ENCODE data around the gene TCN1. TPM values are rescaled to one million over a fixed set of nuclear protein-coding genes. Genes with fewer than 3 reads are reported as not detected.
"Not testable (repeated sequence)": the region's sequence is repeated elsewhere in the genome, so short reads cannot be mapped to it uniquely, and the experiment has no call there.

The TCN1 gene
- total RNA-seq, 1 experiment from 2014 or later: not detected

GRCh38 chr11:59849129-59849528, 17.2 kb downstream of the TCN1 start:
- CTCF ChIA-PET: no interaction called here
- no TSS peak for BruUV-seq (replicated peaks)

GRCh38 chr11:59848439-59848838, 17.8 kb downstream of the TCN1 start:
- H3K27ac ChIP-seq (ENCODE audit: low read depth, low read length, poor library complexity, severe bottlenecking); CTCF ChIA-PET; H3K36me3 ChIP-seq (ENCODE audit: insufficient read depth, low read length, poor library complexity, severe bottlenecking); H3K27me3 ChIP-seq (replicated peaks; ENCODE audit: insufficient read depth, low read depth, low read length, poor library complexity); H3K4me3 ChIP-seq (ENCODE audit: low read depth, low read length, poor library complexity, severe bottlenecking); POLR2A ChIA-PET (ENCODE audit: low non-redundant PET); intact Hi-C loops (cut with micrococcal nuclease; ENCODE audit: unreplicated experiment); BruUV-seq (replicated peaks); H3K4me1 ChIP-seq (ENCODE audit: insufficient read depth, low read length, poor library complexity, severe bottlenecking); H3K9me3 ChIP-seq (ENCODE audit: low read depth, low read length, poor library complexity, severe bottlenecking); DNase-seq (ENCODE audit: low spot score): not testable (repeated sequence)

More at GRCh38 chr11:59849129-59849528, 17.2 kb downstream of the TCN1 start:
- POLR2A ChIA-PET (ENCODE audit: low non-redundant PET): no interaction called here
- no peaks in the 10 kb centered on the region for H3K9me3 ChIP-seq (ENCODE audit: low read depth, low read length, poor library complexity, severe bottlenecking)
- intact Hi-C loops (cut with micrococcal nuclease; ENCODE audit: unreplicated experiment): no loop called here
- DNase-seq (ENCODE audit: low spot score): no peak
- H3K27me3 ChIP-seq (replicated peaks; ENCODE audit: insufficient read depth, low read depth, low read length, poor library complexity): no peaks in the 10 kb centered on the region
- H3K4me3 ChIP-seq (ENCODE audit: low read depth, low read length, poor library complexity, severe bottlenecking): no peak overlapping the region
- H3K27ac ChIP-seq (ENCODE audit: low read depth, low read length, poor library complexity, severe bottlenecking): no peak overlapping the region
- no peaks in the 10 kb centered on the region for H3K4me1 ChIP-seq (ENCODE audit: insufficient read depth, low read length, poor library complexity, severe bottlenecking)
- H3K36me3 ChIP-seq (ENCODE audit: insufficient read depth, low read length, poor library complexity, severe bottlenecking): no peaks in the 10 kb centered on the region
- TF ChIP-seq EZH2 (IDR thresholded peaks at IDR 0.05; ENCODE audit: borderline replicate concordance, low read depth, low read length, poor library complexity, severe bottlenecking) (no peak), CTCF (conservative IDR thresholded peaks at IDR 0.05; ENCODE audit: low read depth, low read length) (no peak)

DNA sequence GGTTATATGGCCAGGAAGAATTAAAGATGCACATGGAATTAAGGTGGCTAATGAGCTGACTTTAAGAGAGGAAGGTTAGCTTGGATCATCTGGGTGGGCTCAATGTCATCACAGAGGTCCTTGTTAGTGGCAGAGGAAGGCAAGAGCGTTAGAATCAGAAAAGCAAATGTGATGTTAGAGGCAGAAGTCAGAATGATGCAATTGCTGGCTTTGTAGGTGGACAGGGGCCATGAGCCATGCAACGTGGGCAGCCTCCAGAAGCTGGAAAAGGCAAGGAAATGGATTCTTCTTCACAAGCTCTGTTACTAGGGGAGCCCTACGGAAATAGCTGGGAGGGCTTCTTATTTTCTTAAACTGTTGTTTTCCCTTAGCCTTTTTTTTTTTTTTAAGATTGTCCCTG, 18.7 kb downstream of the TCN1 start:
- H3K4me3 ChIP-seq (ENCODE audit: low read depth, low read length, poor library complexity, severe bottlenecking): no peak overlapping the region
- ChIA-PET POLR2A (ENCODE audit: low non-redundant PET) (no interaction called here), CTCF (no interaction called here)
- no TSS peak for BruUV-seq (replicated peaks)
- no peaks in the 10 kb centered on the region for H3K27me3 ChIP-seq (replicated peaks; ENCODE audit: insufficient read depth, low read depth, low read length, poor library complexity)
- no peaks in the 10 kb centered on the region for H3K4me1 ChIP-seq (ENCODE audit: insufficient read depth, low read length, poor library complexity, severe bottlenecking)
- no peak for TF ChIP-seq EZH2 (IDR thresholded peaks at IDR 0.05; ENCODE audit: borderline replicate concordance, low read depth, low read length, poor library complexity, severe bottlenecking)
- TF ChIP-seq CTCF (conservative IDR thresholded peaks at IDR 0.05; ENCODE audit: low read depth, low read length): no peak
- H3K27ac ChIP-seq (ENCODE audit: low read depth, low read length, poor library complexity, severe bottlenecking): no peak overlapping the region
- intact Hi-C loops (cut with micrococcal nuclease; ENCODE audit: unreplicated experiment): loop anchor here (2.0 kb wide), 1 partner anchor 31 kb away; the partner anchor contains the start of gene OOSP3
- H3K36me3 ChIP-seq (ENCODE audit: insufficient read depth, low read length, poor library complexity, severe bottlenecking): no peaks in the 10 kb centered on the region
- H3K9me3 ChIP-seq (ENCODE audit: low read depth, low read length, poor library complexity, severe bottlenecking): no peaks in the 10 kb centered on the region
- DNase-seq (ENCODE audit: low spot score): no peak

DNA sequence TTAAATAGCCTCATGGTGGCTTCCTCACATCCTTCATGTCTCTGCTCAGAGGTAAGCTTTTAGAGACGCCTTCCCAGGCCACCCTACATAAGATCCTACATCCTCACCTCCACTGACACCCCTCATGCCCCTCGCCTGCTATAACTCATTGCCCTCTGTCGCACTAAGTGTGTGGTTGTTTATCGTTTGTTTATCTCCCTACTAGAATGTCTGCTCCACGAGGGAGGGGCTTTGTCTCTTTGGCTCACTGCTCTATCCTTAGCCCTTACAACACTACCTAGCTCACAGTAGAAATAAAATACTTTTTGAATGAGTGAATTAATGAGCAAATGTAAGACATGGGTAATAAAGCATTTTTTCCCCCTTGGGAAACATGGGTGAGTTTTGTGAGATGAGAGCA, 19.7 kb downstream of the TCN1 start:
- no peak for TF ChIP-seq CTCF (conservative IDR thresholded peaks at IDR 0.05; ENCODE audit: low read depth, low read length)
- no peak for TF ChIP-seq EZH2 (IDR thresholded peaks at IDR 0.05; ENCODE audit: borderline replicate concordance, low read depth, low read length, poor library complexity, severe bottlenecking)
- no peak for DNase-seq (ENCODE audit: low spot score)
- POLR2A ChIA-PET (ENCODE audit: low non-redundant PET): no interaction called here
- Histone ChIP-seq H3K4me3 (ENCODE audit: low read depth, low read length, poor library complexity, severe bottlenecking) (no peak overlapping the region), H3K9me3 (ENCODE audit: low read depth, low read length, poor library complexity, severe bottlenecking) (no peaks in the 10 kb centered on the region), H3K4me1 (ENCODE audit: insufficient read depth, low read length, poor library complexity, severe bottlenecking) (no peaks in the 10 kb centered on the region), H3K36me3 (ENCODE audit: insufficient read depth, low read length, poor library complexity, severe bottlenecking) (no peaks in the 10 kb centered on the region), H3K27me3 (replicated peaks; ENCODE audit: insufficient read depth, low read depth, low read length, poor library complexity) (no peaks in the 10 kb centered on the region), H3K27ac (ENCODE audit: low read depth, low read length, poor library complexity, severe bottlenecking) (no peak overlapping the region)
- CTCF ChIA-PET: no interaction called here
- intact Hi-C loops (cut with micrococcal nuclease; ENCODE audit: unreplicated experiment): loop anchor here (2.0 kb wide), 1 partner anchor 32 kb away; the partner anchor contains the start of gene OOSP3
- BruUV-seq (replicated peaks): no TSS peak
